Osteoblast (primary cell): ENCODE results near the gene TBC1D19. TPM values are rescaled to one million over a fixed set of nuclear protein-coding genes. Genes with fewer than 3 reads are reported as not detected.
A peak's percentile ranks its signal among the peaks of the same experiment; 100 is the strongest.

ENCODE experiments used
- DNase-seq: peaks from one replicate; pipeline ENCODE4 v3.0.0; 2011; ENCODE audit warnings: low spot score, mixed read lengths; ENCODE audit not compliant: insufficient read length; ENCODE audit errors: missing footprints
- H2AFZ ChIP-seq: 2 replicates; pipeline ENCODE4 v1.6.0; 2011; ENCODE audit warnings: mild to moderate bottlenecking, low read length
- H3K27ac ChIP-seq: 2 replicates; pipeline ENCODE4 v1.5.1; 2011; ENCODE audit warnings: mild to moderate bottlenecking, low read depth, low read length, moderate library complexity
- H3K27me3 ChIP-seq: 2 replicates; pipeline ENCODE4 v1.6.0; 2012; ENCODE audit warnings: mild to moderate bottlenecking, control low read depth, inconsistent platforms, low read length, moderate library complexity; ENCODE audit not compliant: insufficient read depth
- H3K36me3 ChIP-seq: 2 replicates; pipeline ENCODE4 v1.5.1; 2011; ENCODE audit warnings: mild to moderate bottlenecking, low read length, control low read depth, moderate library complexity; ENCODE audit not compliant: insufficient read depth
- H3K4me1 ChIP-seq: 2 replicates; pipeline ENCODE4 v1.5.1; 2011; ENCODE audit warnings: mild to moderate bottlenecking, low read length, control low read depth, moderate library complexity; ENCODE audit not compliant: insufficient read depth
- H3K4me2 ChIP-seq: 2 replicates; pipeline ENCODE4 v1.6.0; 2011; ENCODE audit warnings: mild to moderate bottlenecking, low read length; ENCODE audit not compliant: insufficient read depth
- H3K4me3 ChIP-seq: fragments of 200-600 bp; sonication (generic); 3 replicates; pipeline ENCODE4 v1.5.1; 2012; ENCODE audit warnings: mild to moderate bottlenecking, low read length, inconsistent platforms; ENCODE audit not compliant: insufficient read depth
- H3K79me2 ChIP-seq: 2 replicates; pipeline ENCODE4 v1.6.0; 2012; ENCODE audit warnings: mild to moderate bottlenecking, low read length, control low read depth, inconsistent platforms; ENCODE audit not compliant: insufficient read depth
- H3K9me3 ChIP-seq: 2 replicates; pipeline ENCODE4 v1.5.1; 2011; ENCODE audit warnings: low read depth, low read length, control low read depth
- H4K20me1 ChIP-seq: 2 replicates; pipeline ENCODE4 v1.6.0; 2012; ENCODE audit warnings: mild to moderate bottlenecking, low read length, control low read depth; ENCODE audit not compliant: insufficient read depth
- CTCF ChIP-seq: IDR thresholded peaks from 2 replicates; pipeline ENCODE4 v1.5.1; 2011; ENCODE audit warnings: mild to moderate bottlenecking, low read depth, low read length, moderate library complexity; ENCODE audit errors: extremely low read depth
- total RNA-seq: library from RNA; depleted of rRNA; stranded (reverse); fragments of >200 nt; gene quantifications from 2 replicates; pipeline ENCODE4 v1.2.3, GENCODE V29; 2012

TBC1D19 gene
- total RNA-seq, 1 donor: 56.1 TPM

GRCh38 chr4:26787461-26788340, 203.8 kb downstream of the TBC1D19 start:
- peak; percentile 44 for TF ChIP-seq CTCF
- Histone ChIP-seq H3K27ac (peak overlapping the region; percentile 37), H3K4me1 (peaks cover 17% of the 10 kb centered on the region), H3K27me3 (no peaks in the 10 kb centered on the region), H4K20me1 (no peaks in the 10 kb centered on the region), H3K4me3 (peak overlapping the region; percentile 0), H2AFZ (no peak overlapping the region), H3K79me2 (no peaks in the 10 kb centered on the region), H3K4me2 (peak overlapping the region; percentile 68), H3K9me3 (no peaks in the 10 kb centered on the region), H3K36me3 (no peaks in the 10 kb centered on the region)
- DNase-seq: peak; percentile 82

- Histone ChIP-seq H3K9me3 (no peaks in the 10 kb centered on the region), H3K36me3 (no peaks in the 10 kb centered on the region), H3K4me3 (no peak overlapping the region), H3K27ac (peak overlapping the region; percentile 37), H2AFZ (no peak overlapping the region), H3K79me2 (no peaks in the 10 kb centered on the region), H3K27me3 (no peaks in the 10 kb centered on the region), H3K4me2 (peak overlapping the region; percentile 68), H3K4me1 (peaks cover 17% of the 10 kb centered on the region), H4K20me1 (no peaks in the 10 kb centered on the region)
- no peak for DNase-seq
- TF ChIP-seq CTCF: no peak
These were observed 204.5 kb downstream of the TBC1D19 start for GRCh38 chr4:26788341-26788733.

- no peak for TF ChIP-seq CTCF
- no peak for DNase-seq
- no peaks in the 10 kb centered on the region for H3K79me2 ChIP-seq
- H3K4me3 ChIP-seq: no peak overlapping the region
- no peaks in the 10 kb centered on the region for H3K36me3 ChIP-seq
- no peak overlapping the region for H3K4me2 ChIP-seq
- H3K4me1 ChIP-seq: peaks cover 17% of the 10 kb centered on the region
- H3K27me3 ChIP-seq: no peaks in the 10 kb centered on the region
- H3K27ac ChIP-seq: no peak overlapping the region
- H2AFZ ChIP-seq: no peak overlapping the region
- H3K9me3 ChIP-seq: no peaks in the 10 kb centered on the region
- no peaks in the 10 kb centered on the region for H4K20me1 ChIP-seq
These were observed 205.3 kb downstream of the TBC1D19 start for GRCh38 chr4:26789208-26789607.

- no peak overlapping the region for H3K27ac ChIP-seq
These were observed 207.5 kb downstream of the TBC1D19 start for GRCh38 chr4:26791346-26791745.

More at GRCh38 chr4:26791346-26791745, 207.5 kb downstream of the TBC1D19 start:
- H3K79me2 ChIP-seq: no peaks in the 10 kb centered on the region
- no peak for TF ChIP-seq CTCF
- no peaks in the 10 kb centered on the region for H3K36me3 ChIP-seq
- H4K20me1 ChIP-seq: no peaks in the 10 kb centered on the region
- no peak for DNase-seq
- no peak overlapping the region for H3K4me3 ChIP-seq
- no peak overlapping the region for H2AFZ ChIP-seq
- H3K4me1 ChIP-seq: peaks cover 17% of the 10 kb centered on the region
- H3K4me2 ChIP-seq: no peak overlapping the region
- no peaks in the 10 kb centered on the region for H3K9me3 ChIP-seq
- no peaks in the 10 kb centered on the region for H3K27me3 ChIP-seq
